ENCODE data around the gene TSHZ1.

- TF ChIP-seq POLR2AphosphoS5 (IDR thresholded peaks at IDR 0.05; ENCODE audit: low read depth, low read length) (no peak), TAF1 (IDR thresholded peaks at IDR 0.05; ENCODE audit: borderline replicate concordance, insufficient read depth, low read length) (no peak), SIN3A (IDR thresholded peaks at IDR 0.05; ENCODE audit: borderline replicate concordance, insufficient read depth, low read length) (no peak), FOXP2 (optimal IDR thresholded peaks at IDR 0.05; ENCODE audit: borderline replicate concordance, extremely low read depth, extremely low read length, insufficient read depth) (no peak)
- TF ChIP-seq, protein P1, sequence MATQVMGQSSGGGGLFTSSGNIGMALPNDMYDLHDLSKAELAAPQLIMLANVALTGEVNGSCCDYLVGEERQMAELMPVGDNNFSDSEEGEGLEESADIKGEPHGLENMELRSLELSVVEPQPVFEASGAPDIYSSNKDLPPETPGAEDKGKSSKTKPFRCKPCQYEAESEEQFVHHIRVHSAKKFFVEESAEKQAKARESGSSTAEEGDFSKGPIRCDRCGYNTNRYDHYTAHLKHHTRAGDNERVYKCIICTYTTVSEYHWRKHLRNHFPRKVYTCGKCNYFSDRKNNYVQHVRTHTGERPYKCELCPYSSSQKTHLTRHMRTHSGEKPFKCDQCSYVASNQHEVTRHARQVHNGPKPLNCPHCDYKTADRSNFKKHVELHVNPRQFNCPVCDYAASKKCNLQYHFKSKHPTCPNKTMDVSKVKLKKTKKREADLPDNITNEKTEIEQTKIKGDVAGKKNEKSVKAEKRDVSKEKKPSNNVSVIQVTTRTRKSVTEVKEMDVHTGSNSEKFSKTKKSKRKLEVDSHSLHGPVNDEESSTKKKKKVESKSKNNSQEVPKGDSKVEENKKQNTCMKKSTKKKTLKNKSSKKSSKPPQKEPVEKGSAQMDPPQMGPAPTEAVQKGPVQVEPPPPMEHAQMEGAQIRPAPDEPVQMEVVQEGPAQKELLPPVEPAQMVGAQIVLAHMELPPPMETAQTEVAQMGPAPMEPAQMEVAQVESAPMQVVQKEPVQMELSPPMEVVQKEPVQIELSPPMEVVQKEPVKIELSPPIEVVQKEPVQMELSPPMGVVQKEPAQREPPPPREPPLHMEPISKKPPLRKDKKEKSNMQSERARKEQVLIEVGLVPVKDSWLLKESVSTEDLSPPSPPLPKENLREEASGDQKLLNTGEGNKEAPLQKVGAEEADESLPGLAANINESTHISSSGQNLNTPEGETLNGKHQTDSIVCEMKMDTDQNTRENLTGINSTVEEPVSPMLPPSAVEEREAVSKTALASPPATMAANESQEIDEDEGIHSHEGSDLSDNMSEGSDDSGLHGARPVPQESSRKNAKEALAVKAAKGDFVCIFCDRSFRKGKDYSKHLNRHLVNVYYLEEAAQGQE (IDR thresholded peaks at IDR 0.05; ENCODE audit: insufficient read depth in 1 of 2, low read depth in 2 of 2, low read length in 2 of 2) = no peak
Observed at GRCh38 chr18:75214766-75215510, 4.3 kb downstream of the TSHZ1 start.
